ENCODE data around the gene ATP6V0A1. TPM values are rescaled to one million over a fixed set of nuclear protein-coding genes. Genes with fewer than 3 reads are reported as not detected.
"Not testable (repeated sequence)": the region's sequence is repeated elsewhere in the genome, so short reads cannot be mapped to it uniquely, and the experiment has no call there.

ATP6V0A1 gene
- total RNA-seq, 1 experiment from 2014 or later, result 15.9 TPM

- no peaks in the 10 kb centered on the region for H3K9me3 ChIP-seq
Observed at GRCh38 chr17:42428141-42428944, 30.3 kb upstream of the ATP6V0A1 start.

GRCh38 chr17:42429726-42430447 lies 28.8 kb upstream of the ATP6V0A1 start:
- Histone ChIP-seq H3K9me3 (no peaks in the 10 kb centered on the region), H3K4me3 (no peak overlapping the region), H3K36me3 (peaks cover 2% of the 10 kb centered on the region; the same call in 1 of the 2 replicates), H3K27me3 (no peaks in the 10 kb centered on the region)
- DNase-seq, result no peak

More at GRCh38 chr17:42428141-42428944, 30.3 kb upstream of the ATP6V0A1 start:
- Histone ChIP-seq H3K36me3 (peaks cover 2% of the 10 kb centered on the region; the same call in 1 of the 2 replicates), H3K4me3 (no peak overlapping the region), H3K27me3 (no peaks in the 10 kb centered on the region)
- peak; percentile 83 for DNase-seq

GRCh38 chr17:42431758-42432161 lies 26.9 kb upstream of the ATP6V0A1 start:
- Histone ChIP-seq H3K36me3 (peaks cover 2% of the 10 kb centered on the region; the same call in 1 of the 2 replicates), H3K27me3 (no peaks in the 10 kb centered on the region), H3K9me3 (no peaks in the 10 kb centered on the region), H3K4me3 (no peak overlapping the region)
- no peak for DNase-seq

- H3K27me3 ChIP-seq, result no peaks in the 10 kb centered on the region
- no peaks in the 10 kb centered on the region for H3K9me3 ChIP-seq
- no peaks in the 10 kb centered on the region for H3K36me3 ChIP-seq
- H3K4me3 ChIP-seq, result no peak overlapping the region
- peak; percentile 77 for DNase-seq
Observed at GRCh38 chr17:42436391-42436790, 22.3 kb upstream of the ATP6V0A1 start.

GRCh38 chr17:42438600-42439567 lies 19.8 kb upstream of the ATP6V0A1 start:
- no peak overlapping the region for H3K4me3 ChIP-seq
- H3K27me3 ChIP-seq, result no peaks in the 10 kb centered on the region
- H3K9me3 ChIP-seq, result no peaks in the 10 kb centered on the region
- peak; percentile 41 for DNase-seq
- H3K36me3 ChIP-seq, result no peaks in the 10 kb centered on the region

- H3K9me3 ChIP-seq, result no peaks in the 10 kb centered on the region
- no peaks in the 10 kb centered on the region for H3K27me3 ChIP-seq
- no peaks in the 10 kb centered on the region for H3K36me3 ChIP-seq
- no peak overlapping the region for H3K4me3 ChIP-seq
- no peak for DNase-seq
Observed at GRCh38 chr17:42441371-42442195, 17.1 kb upstream of the ATP6V0A1 start.

GRCh38 chr17:42442196-42442565 lies 16.5 kb upstream of the ATP6V0A1 start:
- H3K36me3 ChIP-seq, result no peaks in the 10 kb centered on the region
- no peak overlapping the region for H3K4me3 ChIP-seq
- DNase-seq, result no peak
- H3K27me3 ChIP-seq, result no peaks in the 10 kb centered on the region
- no peaks in the 10 kb centered on the region for H3K9me3 ChIP-seq

- not testable (repeated sequence) for H3K27me3 ChIP-seq, H3K36me3 ChIP-seq, H3K4me3 ChIP-seq, H3K9me3 ChIP-seq, DNase-seq
Observed at GRCh38 chr17:42449176-42449575, 9.5 kb upstream of the ATP6V0A1 start.

- not testable (repeated sequence) for H3K27me3 ChIP-seq, H3K36me3 ChIP-seq, DNase-seq, H3K9me3 ChIP-seq, H3K4me3 ChIP-seq
Observed at GRCh38 chr17:42449838-42450237, 8.8 kb upstream of the ATP6V0A1 start.

- not testable (repeated sequence) for H3K9me3 ChIP-seq, H3K4me3 ChIP-seq, H3K27me3 ChIP-seq, H3K36me3 ChIP-seq, DNase-seq
Observed at GRCh38 chr17:42451270-42451669, 7.4 kb upstream of the ATP6V0A1 start.

GRCh38 chr17:42453439-42453838 lies 5.2 kb upstream of the ATP6V0A1 start:
- Histone ChIP-seq H3K4me3 (no peak overlapping the region), H3K27me3 (no peaks in the 10 kb centered on the region), H3K36me3 (no peaks in the 10 kb centered on the region), H3K9me3 (no peaks in the 10 kb centered on the region)
- DNase-seq, result no peak

- not testable (repeated sequence) for H3K4me3 ChIP-seq, H3K9me3 ChIP-seq, DNase-seq, H3K36me3 ChIP-seq, H3K27me3 ChIP-seq
Observed at GRCh38 chr17:42454987-42455386, 3.7 kb upstream of the ATP6V0A1 start.

GRCh38 chr17:42456223-42457106 lies 2.2 kb upstream of the ATP6V0A1 start:
- Histone ChIP-seq H3K36me3 (peaks cover 12% of the 10 kb centered on the region), H3K9me3 (no peaks in the 10 kb centered on the region), H3K4me3 (no peak overlapping the region), H3K27me3 (no peaks in the 10 kb centered on the region)
- no peak for DNase-seq

GRCh38 chr17:42457107-42457792 lies 1.4 kb upstream of the ATP6V0A1 start:
- DNase-seq, result no peak
- Histone ChIP-seq H3K4me3 (no peak overlapping the region), H3K27me3 (no peaks in the 10 kb centered on the region), H3K36me3 (peaks cover 18% of the 10 kb centered on the region), H3K9me3 (no peaks in the 10 kb centered on the region)

Data from MG63 (cell line).